NT2/D1 (cell line): ENCODE results near the gene DNM3.

Source experiments
- SUZ12 ChIP-seq: IDR thresholded peaks from 2 replicates; pipeline ENCODE4 v1.6.1; 2011; ENCODE audit not compliant: insufficient read length, insufficient read depth; ENCODE audit errors: extremely low read depth
- YY1 ChIP-seq: IDR thresholded peaks from 2 replicates; pipeline ENCODE4 v1.6.1; 2011; ENCODE audit not compliant: insufficient read length, insufficient read depth
- ZNF274 ChIP-seq: IDR thresholded peaks from 2 replicates; pipeline ENCODE4 v1.6.1; 2011; ENCODE audit warnings: mild to moderate bottlenecking, low read depth, low read length

- TF ChIP-seq ZNF274 (no peak), YY1 (no peak), SUZ12 (no peak)
These were observed 848 bp downstream of the DNM3 start for GRCh38 chr1:171841931-171842761.
